Measurements from ENCODE around the gene STK32A.

Gene STK32A

DNA sequence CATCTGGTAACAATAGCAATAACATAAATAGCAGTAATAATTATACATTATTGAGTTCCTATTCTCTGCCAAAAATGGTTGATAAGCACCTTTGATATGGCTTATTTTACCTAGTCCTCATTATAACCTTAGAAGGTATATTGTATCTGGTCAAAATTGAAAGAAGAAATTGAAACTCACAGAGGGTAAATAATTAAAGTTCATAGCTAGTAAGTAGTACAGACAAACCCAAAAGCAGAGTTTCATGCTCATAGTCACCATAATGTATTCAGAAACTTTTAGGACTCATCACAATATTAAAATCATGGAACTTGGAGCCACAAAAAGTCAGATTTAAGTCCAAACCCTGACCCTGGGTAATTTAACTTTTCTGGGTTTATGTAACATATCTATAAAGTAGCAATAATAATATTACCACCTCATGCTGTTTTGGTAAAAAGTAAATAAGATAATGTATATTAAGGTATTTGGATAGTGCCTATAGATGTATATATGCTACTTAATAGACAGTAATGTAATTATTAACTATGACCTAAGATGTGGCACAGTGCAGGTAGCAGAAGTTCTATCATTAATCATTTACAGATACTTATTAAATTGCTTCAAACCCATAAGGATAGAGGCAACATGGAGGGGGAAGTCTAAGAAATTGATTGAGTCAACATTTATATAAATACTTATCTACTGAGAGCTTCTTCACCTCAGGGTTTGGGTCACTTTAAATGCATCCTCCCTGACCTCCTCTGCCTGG is 32.4 kb downstream of the STK32A start:
- DNase-seq = no peak

DNA sequence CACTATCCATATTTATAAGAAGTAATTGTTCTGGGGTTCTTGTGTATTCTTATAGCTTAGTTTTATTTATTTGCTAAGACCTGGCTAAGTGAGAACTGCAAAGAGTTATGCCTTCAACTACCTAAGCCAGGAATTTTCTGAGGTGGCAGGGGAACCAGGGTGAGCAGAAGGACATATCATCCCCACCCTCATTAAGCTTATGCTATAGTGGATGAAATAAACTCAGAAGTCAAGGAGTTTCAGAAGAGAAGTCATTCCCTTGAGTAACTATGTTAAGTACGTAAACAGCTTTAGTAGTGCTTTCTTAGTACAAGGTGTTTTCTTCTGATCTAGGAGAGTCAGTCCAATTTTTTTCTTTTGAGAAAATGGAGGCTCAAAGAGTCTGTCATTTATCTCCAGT is 41.7 kb downstream of the STK32A start:
- no peak for DNase-seq

DNA sequence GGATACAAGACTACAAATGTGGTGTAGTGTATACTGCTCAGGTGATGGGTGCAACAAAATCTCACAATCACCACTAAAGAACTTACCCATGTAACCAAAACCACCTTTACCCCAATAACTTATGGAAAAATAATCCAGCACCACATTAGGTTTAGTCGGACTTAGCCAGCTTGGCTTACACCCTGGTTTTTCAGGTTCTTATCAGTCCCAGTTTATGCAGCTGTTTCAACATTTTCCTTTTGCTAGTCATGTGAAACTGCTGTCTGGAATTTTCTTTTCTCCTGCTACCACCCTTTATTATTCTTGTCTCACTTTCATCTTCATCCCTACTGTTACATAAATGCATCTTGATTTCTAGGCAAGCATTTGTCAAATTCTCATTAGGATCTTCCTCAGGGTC is 51.5 kb downstream of the STK32A start:
- no peak for DNase-seq

GRCh38 chr5:147287110-147287509 is 52.3 kb downstream of the STK32A start:
- DNase-seq = no peak

DNA sequence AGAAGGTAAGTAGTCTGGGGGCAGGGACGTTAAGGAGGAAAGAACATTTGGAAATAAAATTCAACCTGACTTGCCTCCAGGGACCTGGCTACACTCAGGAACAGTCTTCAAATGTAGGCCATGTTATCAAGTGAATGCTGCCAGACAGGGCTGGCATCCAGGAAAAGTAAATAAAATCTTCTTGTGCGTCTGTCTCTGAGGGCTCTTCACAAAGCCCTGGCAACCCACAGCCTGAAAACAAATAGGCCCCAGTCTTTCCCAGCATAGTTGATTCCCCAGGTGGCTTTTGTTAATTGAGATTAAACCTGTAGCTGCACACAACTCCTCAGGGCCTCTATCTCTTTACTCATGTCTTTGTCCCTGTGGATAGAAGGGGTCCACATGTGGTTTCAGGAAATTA is 55.4 kb downstream of the STK32A start:
- no peak for DNase-seq

- DNase-seq = no peak
These were observed 68.4 kb downstream of the STK32A start for GRCh38 chr5:147303251-147303650.

- DNase-seq = no peak
These were observed 69.2 kb downstream of the STK32A start for GRCh38 chr5:147303976-147304375.

DNA sequence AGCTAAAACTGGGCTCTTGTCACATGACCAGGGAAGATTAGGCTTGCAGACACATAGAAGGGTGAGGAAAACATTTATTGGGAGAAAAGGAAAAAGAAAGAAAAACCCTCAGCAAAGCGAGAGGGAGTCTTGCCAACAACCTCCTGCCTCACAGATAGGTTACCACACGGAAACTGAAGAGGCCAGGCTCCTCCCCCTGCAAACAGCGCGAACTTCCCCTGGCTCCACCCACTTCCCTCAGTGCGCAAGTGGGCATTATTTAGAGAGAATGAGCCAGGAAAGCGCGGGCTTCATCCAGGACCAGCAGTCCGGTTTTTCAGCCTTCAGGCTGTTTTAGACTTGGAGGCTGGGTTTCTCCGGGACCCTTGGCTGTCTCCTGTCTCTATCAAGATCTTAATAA is 70.3 kb downstream of the STK32A start:
- DNase-seq = no peak

- no peak for DNase-seq
These were observed 71.5 kb downstream of the STK32A start for GRCh38 chr5:147306351-147306750.

GRCh38 chr5:147307170-147307569 is 72.3 kb downstream of the STK32A start:
- no peak for DNase-seq

GRCh38 chr5:147309621-147310020 is 74.8 kb downstream of the STK32A start:
- no peak for DNase-seq

DNA sequence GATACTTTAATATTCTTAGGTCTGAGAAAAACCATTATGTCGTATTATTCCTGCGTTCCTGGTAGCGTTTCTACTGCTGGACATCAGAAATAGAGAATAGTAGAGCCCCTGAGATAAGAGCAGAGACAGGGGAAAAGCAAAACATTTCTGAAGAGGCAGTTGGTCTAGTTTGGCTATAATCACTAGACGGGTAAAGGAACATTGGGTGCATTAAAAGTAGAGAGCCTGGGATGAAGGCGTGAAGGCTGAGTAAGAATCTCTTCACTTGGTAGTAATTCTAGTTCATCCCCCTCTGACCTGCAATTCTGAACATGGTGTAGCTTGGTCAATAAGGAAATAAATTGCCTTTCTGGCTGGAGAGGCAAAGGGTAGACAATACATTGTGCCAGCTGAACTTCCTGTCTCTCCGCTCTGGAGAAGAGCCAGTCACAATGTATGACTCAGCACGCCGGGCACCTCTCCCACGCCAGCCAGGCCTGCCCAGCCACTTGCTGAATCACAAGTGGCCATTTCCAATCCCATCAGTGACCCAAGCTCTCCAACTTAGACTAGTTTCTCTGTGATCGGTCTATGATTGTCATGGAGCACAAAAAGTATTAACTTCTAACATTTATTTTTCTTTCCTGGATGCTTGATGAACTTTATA is 75.4 kb downstream of the STK32A start:
- no peak for DNase-seq

GRCh38 chr5:147317978-147318684 is 83.3 kb downstream of the STK32A start:
- DNase-seq = no peak

- no peak for DNase-seq
These were observed 86.7 kb downstream of the STK32A start for GRCh38 chr5:147321569-147321968.

GRCh38 chr5:147327421-147327820 is 92.6 kb downstream of the STK32A start:
- no peak for DNase-seq

DNA sequence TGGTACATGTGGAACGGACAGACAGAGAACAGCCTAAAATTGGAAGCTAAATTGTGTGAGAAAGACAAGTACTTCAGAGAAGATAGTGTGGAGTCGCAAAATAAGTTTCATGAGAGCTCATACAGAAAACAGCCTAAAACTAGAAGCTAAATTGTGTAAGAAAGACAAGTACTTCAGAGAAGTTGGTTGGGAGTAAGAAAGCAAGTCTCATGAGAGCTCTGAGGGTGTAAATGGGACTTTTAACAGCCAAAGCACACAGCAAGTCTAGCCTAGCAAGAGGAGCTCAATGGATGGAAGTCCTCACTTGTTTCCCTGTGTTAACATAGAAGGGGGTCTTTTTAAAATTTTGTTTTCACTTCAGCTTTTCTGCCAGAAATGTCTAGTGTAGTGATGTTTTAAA is 93.1 kb downstream of the STK32A start:
- no peak for DNase-seq

DNA sequence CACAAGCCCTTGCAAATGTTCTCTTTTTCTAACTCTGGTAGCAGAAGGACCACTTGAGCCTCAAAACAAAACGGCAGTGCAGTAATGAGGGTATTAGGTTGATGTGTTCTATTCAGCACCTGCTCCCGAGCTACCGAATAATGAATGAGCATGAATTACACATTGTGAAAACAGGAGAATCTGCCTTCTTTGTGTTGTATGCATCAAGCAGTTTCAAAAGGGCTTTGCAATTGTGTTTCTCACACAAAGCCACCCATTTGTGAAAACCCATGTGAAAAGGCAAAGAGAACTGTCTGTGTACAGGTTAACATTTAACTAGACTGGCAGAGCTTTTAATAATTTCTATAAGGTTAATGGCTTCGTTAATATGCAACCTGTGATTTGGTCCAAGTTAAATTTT is 97.8 kb downstream of the STK32A start:
- DNase-seq = no peak

- DNase-seq = no peak
These were observed 102.0 kb downstream of the STK32A start for GRCh38 chr5:147336876-147337275.

GRCh38 chr5:147339313-147339712 is 104.5 kb downstream of the STK32A start:
- no peak for DNase-seq

DNA sequence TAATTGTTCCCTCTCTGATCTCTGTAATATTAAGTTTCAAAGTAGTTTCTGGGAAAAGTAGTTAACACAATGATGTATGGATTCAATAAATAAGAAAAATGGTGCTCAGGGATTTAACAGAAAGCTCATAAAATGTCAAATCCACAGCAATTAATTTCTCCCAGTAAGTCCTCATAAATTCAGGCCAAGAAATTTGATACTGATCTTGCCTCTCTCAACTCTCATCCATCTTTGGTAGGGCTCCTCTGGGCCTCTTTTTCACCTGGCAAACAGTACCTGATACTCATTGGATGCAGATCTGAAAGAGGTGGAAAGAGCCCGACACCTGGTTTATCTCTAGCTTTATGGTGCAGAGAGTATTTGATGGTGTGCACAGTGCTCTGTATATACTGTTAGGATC is 106.1 kb downstream of the STK32A start:
- DNase-seq = no peak

- DNase-seq = no peak
These were observed 106.5 kb downstream of the STK32A start for GRCh38 chr5:147341345-147341744.

DNA sequence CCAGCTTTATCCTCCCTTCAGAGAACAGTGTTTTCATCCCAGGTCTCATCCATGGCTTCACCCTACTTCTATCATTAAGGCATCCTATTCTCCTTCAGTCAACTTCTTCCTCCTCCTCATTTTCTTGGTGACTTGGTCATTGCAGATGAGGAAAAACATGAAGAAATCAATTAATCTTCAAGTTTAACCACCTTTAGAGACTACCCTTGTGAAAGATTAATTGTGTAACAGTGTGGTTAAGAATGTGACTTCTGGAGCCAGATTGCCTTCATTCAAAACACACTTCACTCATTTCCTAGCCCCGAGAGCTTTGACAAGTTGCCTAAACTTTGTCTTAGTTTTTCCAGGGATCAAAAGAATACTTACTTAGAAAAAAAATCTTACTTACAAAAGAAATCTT is 110.0 kb downstream of the STK32A start:
- DNase-seq = no peak

DNA sequence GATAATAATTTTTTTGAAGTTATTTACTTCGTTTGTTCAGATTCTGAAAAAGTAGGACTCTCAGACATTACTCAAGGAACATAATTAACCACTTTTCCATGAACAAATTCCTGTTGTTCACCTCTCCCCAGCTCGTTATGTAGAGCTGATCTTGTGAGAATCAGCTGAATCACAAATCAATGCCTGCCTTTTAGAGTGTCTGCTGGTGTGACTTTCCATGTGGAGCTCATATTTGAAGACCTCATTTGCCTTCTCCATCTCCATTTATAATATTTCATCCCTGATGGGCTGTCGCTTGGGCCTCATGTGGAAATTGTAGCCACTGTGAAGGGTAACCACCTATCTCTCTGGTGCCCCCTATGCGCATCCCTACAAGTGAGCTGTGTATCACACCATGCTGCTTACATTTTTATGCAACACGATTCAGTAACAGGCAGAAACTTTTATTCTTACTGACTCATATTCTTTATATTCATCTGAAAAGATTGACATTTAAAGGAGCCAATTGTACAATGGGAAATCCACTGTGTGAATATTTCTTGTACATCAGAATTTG is 111.3 kb downstream of the STK32A start:
- DNase-seq = no peak

DNA sequence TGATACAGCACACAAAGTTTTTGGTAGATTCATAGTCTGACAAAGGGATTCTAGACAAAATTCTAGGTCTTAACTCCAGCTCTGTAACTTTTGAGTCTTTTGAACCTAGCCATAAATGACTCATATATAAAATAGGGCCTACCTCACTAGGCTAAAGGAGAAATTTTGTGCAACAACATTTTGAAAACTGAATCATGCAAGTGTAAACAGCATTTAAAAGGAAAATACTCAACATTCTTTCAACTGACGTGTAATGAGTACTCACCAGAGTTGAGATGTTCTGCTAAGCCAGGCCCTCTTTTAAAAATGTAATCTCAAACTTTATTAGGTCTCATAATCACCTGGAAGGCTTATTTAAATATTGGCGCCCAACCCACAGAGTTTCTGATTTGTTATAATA is 113.2 kb downstream of the STK32A start:
- no peak for DNase-seq

Measured in Kasumi-1 (cell line).